Activated CD4-positive, alpha-beta T cell treated with anti-CD3 and anti-CD28 coated beads for 36 hours (primary cell): ENCODE results near the gene POLR2J. TPM values are rescaled to one million over a fixed set of nuclear protein-coding genes. Genes with fewer than 3 reads are reported as not detected.
"Not testable (repeated sequence)": the region's sequence is repeated elsewhere in the genome, so short reads cannot be mapped to it uniquely, and the experiment has no call there.

Source experiments
- ATAC-seq: fragments of 200-7000 bp; cut with Tn5 transposase; one replicate; pipeline ENCODE4 v1.10.0; 2021; ENCODE audit warnings: mild to moderate bottlenecking, moderate library complexity
- CTCF ChIA-PET: fragments of 350-600 bp; sonication (Branson Sonifier 250); formaldehyde crosslinking; loops from one replicate; lab custom pipeline; 2021; ENCODE audit warnings: antibody characterized with exemption; lab: Charles Lee
- POLR2A ChIA-PET: fragments of 350-600 bp; sonication (Branson Sonifier 250); formaldehyde crosslinking; loops from one replicate; lab custom pipeline; 2021; ENCODE audit warnings: antibody characterized with exemption, inconsistent platforms; lab: Charles Lee
- DNase-seq: peaks from one replicate; pipeline ENCODE4 v3.0.0-alpha.2; 2020
- H3K27ac Mint-ChIP-seq: one replicate; pipeline ENCODE4 v1.8.0; 2021; ENCODE audit warnings: mixed read lengths
- H3K27me3 Mint-ChIP-seq: one replicate; pipeline ENCODE4 v1.8.0; 2021; ENCODE audit warnings: mixed read lengths
- H3K36me3 Mint-ChIP-seq: one replicate; pipeline ENCODE4 v1.8.0; 2021; ENCODE audit warnings: low read depth, mixed read lengths
- H3K4me1 Mint-ChIP-seq: one replicate; pipeline ENCODE4 v1.8.0; 2021; ENCODE audit warnings: mixed read lengths
- H3K4me3 Mint-ChIP-seq: one replicate; pipeline ENCODE4 v1.8.0; 2021; ENCODE audit warnings: mild to moderate bottlenecking, moderate library complexity, mixed read lengths
- H3K9me3 Mint-ChIP-seq: one replicate; pipeline ENCODE4 v1.8.0; 2021; ENCODE audit warnings: low read depth, mixed read lengths
- intact Hi-C, 2 experiments: fragments of 100-400 bp; cut with DNase I in 1 of 2; cut with micrococcal nuclease in 1 of 2; formaldehyde crosslinking; loops; one replicate each; pipeline versions ENCODE4 v1.14.2 to v1.15.1; 2022 to 2024; cut with DNase I, micrococcal nuclease
- total RNA-seq, 2 experiments: library from RNA; stranded (reverse); gene quantifications; one replicate each; pipeline ENCODE4 v1.2.3, GENCODE V29; 2021

Gene POLR2J
- total RNA-seq, 2 experiments from 2014 or later, result 32.6 to 46.1 TPM

- peak; percentile 78 for ATAC-seq
Measured at GRCh38 chr7:102511860-102512522, 33.3 kb upstream of the POLR2J start.

GRCh38 chr7:102510575-102510974 is 31.9 kb upstream of the POLR2J start:
- H3K9me3 Mint-ChIP-seq, H3K36me3 Mint-ChIP-seq, H3K27me3 Mint-ChIP-seq, ATAC-seq, H3K4me3 Mint-ChIP-seq, intact Hi-C loops, H3K4me1 Mint-ChIP-seq, POLR2A ChIA-PET, DNase-seq, H3K27ac Mint-ChIP-seq, CTCF ChIA-PET: not testable (repeated sequence)

More at GRCh38 chr7:102511860-102512522, 33.3 kb upstream of the POLR2J start:
- POLR2A ChIA-PET, H3K9me3 Mint-ChIP-seq, H3K27me3 Mint-ChIP-seq, DNase-seq, intact Hi-C loops, CTCF ChIA-PET, H3K36me3 Mint-ChIP-seq, H3K27ac Mint-ChIP-seq, H3K4me3 Mint-ChIP-seq, H3K4me1 Mint-ChIP-seq: not testable (repeated sequence)

- H3K4me1 Mint-ChIP-seq, H3K4me3 Mint-ChIP-seq, POLR2A ChIA-PET, ATAC-seq, intact Hi-C loops, DNase-seq, H3K9me3 Mint-ChIP-seq, H3K36me3 Mint-ChIP-seq, H3K27ac Mint-ChIP-seq, CTCF ChIA-PET, H3K27me3 Mint-ChIP-seq: not testable (repeated sequence)
Measured at GRCh38 chr7:102507410-102508088, 28.8 kb upstream of the POLR2J start.

- H3K4me1 Mint-ChIP-seq, H3K27ac Mint-ChIP-seq, H3K9me3 Mint-ChIP-seq, H3K4me3 Mint-ChIP-seq, intact Hi-C loops, ATAC-seq, CTCF ChIA-PET, POLR2A ChIA-PET, H3K36me3 Mint-ChIP-seq, DNase-seq, H3K27me3 Mint-ChIP-seq: not testable (repeated sequence)
Measured at GRCh38 chr7:102505298-102506185, 26.8 kb upstream of the POLR2J start.

- H3K36me3 Mint-ChIP-seq, H3K27me3 Mint-ChIP-seq, H3K4me3 Mint-ChIP-seq, H3K9me3 Mint-ChIP-seq, intact Hi-C loops, H3K4me1 Mint-ChIP-seq, CTCF ChIA-PET, H3K27ac Mint-ChIP-seq, ATAC-seq, POLR2A ChIA-PET, DNase-seq: not testable (repeated sequence)
Measured at GRCh38 chr7:102503141-102503540, 24.4 kb upstream of the POLR2J start.

GRCh38 chr7:102498321-102498720 is 19.6 kb upstream of the POLR2J start:
- not testable (repeated sequence) for ATAC-seq, H3K36me3 Mint-ChIP-seq

GRCh38 chr7:102497308-102497707 is 18.6 kb upstream of the POLR2J start:
- ATAC-seq, result not testable (repeated sequence)

More at GRCh38 chr7:102498321-102498720, 19.6 kb upstream of the POLR2J start:
- H3K4me1 Mint-ChIP-seq, DNase-seq, POLR2A ChIA-PET, intact Hi-C loops, CTCF ChIA-PET, H3K9me3 Mint-ChIP-seq, H3K4me3 Mint-ChIP-seq, H3K27me3 Mint-ChIP-seq, H3K27ac Mint-ChIP-seq: not testable (repeated sequence)

GRCh38 chr7:102496861-102497260 is 18.1 kb upstream of the POLR2J start:
- H3K36me3 Mint-ChIP-seq, H3K9me3 Mint-ChIP-seq, ATAC-seq, H3K27me3 Mint-ChIP-seq, intact Hi-C loops, H3K4me3 Mint-ChIP-seq, DNase-seq, H3K27ac Mint-ChIP-seq, H3K4me1 Mint-ChIP-seq, CTCF ChIA-PET, POLR2A ChIA-PET: not testable (repeated sequence)

More at GRCh38 chr7:102497308-102497707, 18.6 kb upstream of the POLR2J start:
- H3K4me1 Mint-ChIP-seq, DNase-seq, H3K36me3 Mint-ChIP-seq, POLR2A ChIA-PET, H3K9me3 Mint-ChIP-seq, CTCF ChIA-PET, intact Hi-C loops, H3K4me3 Mint-ChIP-seq, H3K27ac Mint-ChIP-seq, H3K27me3 Mint-ChIP-seq: not testable (repeated sequence)

GRCh38 chr7:102494473-102495149 is 15.9 kb upstream of the POLR2J start:
- DNase-seq, POLR2A ChIA-PET, H3K27ac Mint-ChIP-seq, H3K27me3 Mint-ChIP-seq, H3K9me3 Mint-ChIP-seq, H3K36me3 Mint-ChIP-seq, H3K4me3 Mint-ChIP-seq, H3K4me1 Mint-ChIP-seq, CTCF ChIA-PET, intact Hi-C loops: not testable (repeated sequence)
- peak; percentile 70 for ATAC-seq

GRCh38 chr7:102494026-102494425 is 15.3 kb upstream of the POLR2J start:
- H3K27ac Mint-ChIP-seq, CTCF ChIA-PET, H3K27me3 Mint-ChIP-seq, H3K36me3 Mint-ChIP-seq, POLR2A ChIA-PET, intact Hi-C loops, H3K4me1 Mint-ChIP-seq, H3K4me3 Mint-ChIP-seq, H3K9me3 Mint-ChIP-seq: not testable (repeated sequence)
- DNase-seq (peak; percentile 39), ATAC-seq (peak; percentile 2)

GRCh38 chr7:102493220-102493935 is 14.7 kb upstream of the POLR2J start:
- peak; percentile 72 for DNase-seq
- intact Hi-C loops, H3K36me3 Mint-ChIP-seq: not testable (repeated sequence)

More at GRCh38 chr7:102493220-102493935, 14.7 kb upstream of the POLR2J start:
- CTCF ChIA-PET, H3K4me1 Mint-ChIP-seq, POLR2A ChIA-PET, H3K9me3 Mint-ChIP-seq, H3K27me3 Mint-ChIP-seq, H3K27ac Mint-ChIP-seq: not testable (repeated sequence)
- peak overlapping the region; percentile 51 for H3K4me3 Mint-ChIP-seq
- peak; percentile 67 for ATAC-seq
